Ureter (tissue), 1 donor: ENCODE data around the gene NLRC5. TPM values are rescaled to one million over a fixed set of nuclear protein-coding genes. Genes with fewer than 3 reads are reported as not detected.
"Not testable (repeated sequence)": the region's sequence is repeated elsewhere in the genome, so short reads cannot be mapped to it uniquely, and the experiment has no call there.

Experiments
- DNase-seq: peaks from one replicate; pipeline ENCODE4 v3.0.0-alpha.2; 2020; ENCODE audit warnings: low spot score
- total RNA-seq: library from RNA; stranded (reverse); gene quantifications from one replicate; pipeline ENCODE4 v1.2.4, GENCODE V29; 2023
- donor health status: DM: yes; HTN: yes; CAD: no.

Gene NLRC5
- total RNA-seq, 1 donor from 2014 or later = 50.1 TPM

DNA sequence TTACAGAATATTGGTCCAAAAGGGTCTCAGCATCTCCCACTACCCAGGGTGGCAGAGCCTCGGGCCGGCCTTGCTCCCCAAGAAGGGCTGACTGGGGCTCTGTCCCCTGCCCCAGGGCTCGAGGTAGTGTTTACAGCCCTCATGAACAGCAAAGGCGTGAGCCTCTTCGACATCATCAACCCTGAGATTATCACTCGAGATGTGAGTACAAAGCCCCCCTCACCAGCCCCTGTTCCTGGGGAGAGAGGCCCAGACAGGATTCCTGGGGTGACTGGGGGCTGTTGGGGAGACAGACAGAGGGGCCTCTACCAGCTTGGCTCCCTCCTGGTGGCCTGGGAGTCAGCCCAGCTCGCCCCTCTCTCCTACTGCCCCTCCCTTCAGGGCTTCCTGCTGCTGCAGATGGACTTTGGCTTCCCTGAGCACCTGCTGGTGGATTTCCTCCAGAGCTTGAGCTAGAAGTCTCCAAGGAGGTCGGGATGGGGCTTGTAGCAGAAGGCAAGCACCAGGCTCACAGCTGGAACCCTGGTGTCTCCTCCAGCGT lies 6.1 kb upstream of the NLRC5 start:
- DNase-seq = no peak

DNA sequence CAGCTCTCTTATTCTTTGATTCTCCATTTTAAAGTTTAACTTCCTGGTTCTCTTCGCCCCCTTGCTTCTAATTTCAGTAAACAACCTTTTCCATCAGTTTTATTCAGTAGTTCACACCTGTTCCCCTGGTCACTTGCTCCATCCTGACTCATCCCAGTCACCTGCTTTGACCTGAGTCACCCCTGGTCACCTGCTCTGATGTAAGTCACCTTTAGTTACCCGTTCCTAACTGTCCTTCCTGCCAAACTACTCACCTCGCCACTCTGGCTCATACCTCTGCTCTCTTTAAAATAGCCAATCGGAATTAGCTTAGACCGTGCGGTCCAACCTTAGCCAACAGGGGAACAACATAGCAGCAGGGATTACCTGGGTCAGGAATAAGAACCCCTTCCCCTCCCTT lies 4.7 kb upstream of the NLRC5 start:
- no peak for DNase-seq

- DNase-seq = peak; percentile 65
These were observed 3.9 kb upstream of the NLRC5 start for GRCh38 chr16:56985288-56985961.

- no peak for DNase-seq
These were observed 3.4 kb upstream of the NLRC5 start for GRCh38 chr16:56985962-56986360.

GRCh38 chr16:56986361-56986760 lies 3.0 kb upstream of the NLRC5 start:
- no peak for DNase-seq

DNA sequence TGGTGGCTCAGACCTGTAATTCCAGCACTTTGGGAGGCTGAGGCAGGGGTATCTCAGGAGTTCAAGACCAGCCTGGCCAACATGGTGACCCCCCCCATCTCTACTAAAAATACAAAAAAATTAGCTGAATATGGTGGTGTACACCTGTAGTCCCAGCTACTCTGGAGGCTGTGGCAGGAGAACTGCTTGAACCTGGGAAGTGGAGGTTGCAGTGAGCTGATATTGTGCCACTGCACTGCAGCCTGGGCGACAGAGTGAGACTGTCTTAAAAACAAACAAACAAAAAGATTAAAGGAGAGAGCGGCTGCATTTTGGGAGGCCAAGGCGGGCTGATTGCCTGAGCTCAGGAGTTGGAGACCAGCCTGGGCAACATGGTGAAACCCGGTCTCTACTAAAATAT lies 2.4 kb upstream of the NLRC5 start:
- not testable (repeated sequence) for DNase-seq

GRCh38 chr16:56987692-56988091 lies 1.7 kb upstream of the NLRC5 start:
- no peak for DNase-seq

- DNase-seq = no peak
These were observed 1.0 kb upstream of the NLRC5 start for GRCh38 chr16:56988161-56988947.

DNA sequence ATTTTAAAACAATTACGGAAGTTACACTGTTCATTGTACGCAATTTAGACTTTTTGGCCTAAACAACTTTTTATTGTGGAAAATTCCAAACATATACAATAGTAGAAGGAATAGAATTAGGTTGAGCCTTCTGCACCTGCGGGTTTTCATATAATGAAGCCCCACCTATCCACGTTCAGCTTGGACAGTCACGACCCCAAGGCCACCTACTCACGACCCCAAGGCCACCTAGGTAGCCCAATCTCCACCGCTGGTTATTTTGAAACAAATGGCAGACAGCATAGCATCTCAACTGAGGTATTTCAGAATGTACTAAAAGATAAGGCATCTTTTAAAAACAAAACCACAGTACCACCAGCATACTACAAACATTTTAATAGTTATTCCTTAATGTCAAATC lies 631 bp downstream of the NLRC5 start:
- no peak for DNase-seq

DNA sequence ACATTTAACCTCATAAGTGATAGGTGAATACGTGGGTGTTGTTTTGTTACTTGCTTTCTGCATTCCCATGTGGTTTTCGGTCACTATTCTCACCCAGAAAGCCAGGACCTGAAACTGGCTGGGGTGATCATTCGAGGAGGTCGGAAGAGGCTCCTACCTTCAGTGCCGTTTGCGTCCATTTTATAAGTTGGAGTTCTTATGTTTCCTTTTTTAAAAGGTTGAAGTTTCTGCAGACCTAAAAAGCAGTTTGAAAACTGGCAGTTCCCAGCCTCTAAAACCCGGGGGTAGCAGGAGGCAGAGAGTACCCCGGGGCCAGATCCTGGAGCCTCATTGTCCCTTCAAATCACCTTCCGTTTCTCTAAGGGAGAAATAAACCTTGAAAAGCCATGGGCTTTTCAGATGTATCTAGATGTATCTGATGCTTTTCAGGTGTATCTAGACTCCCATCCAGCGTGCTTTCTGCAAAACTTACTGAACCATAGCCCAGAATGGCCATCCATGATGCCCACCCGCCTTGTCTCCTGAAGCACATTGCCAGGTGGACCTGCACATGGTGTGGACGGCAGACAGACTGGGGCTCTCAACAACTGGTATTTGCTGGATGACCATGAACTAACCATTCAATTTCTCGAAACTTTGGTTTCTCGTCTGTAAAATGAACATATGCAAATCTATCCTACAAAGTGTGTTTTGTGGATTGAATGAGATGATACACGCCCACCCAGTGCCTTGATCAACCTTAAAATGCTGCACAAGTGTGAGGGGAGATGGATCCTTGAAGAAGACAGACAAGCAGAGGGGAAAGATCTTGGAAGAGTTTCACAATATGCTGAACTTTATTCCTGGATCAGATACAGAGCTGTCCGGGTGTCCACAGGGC lies 1.3 kb downstream of the NLRC5 start:
- DNase-seq = no peak

- not testable (repeated sequence) for DNase-seq
These were observed 3.1 kb downstream of the NLRC5 start for GRCh38 chr16:56992431-56992830.

DNA sequence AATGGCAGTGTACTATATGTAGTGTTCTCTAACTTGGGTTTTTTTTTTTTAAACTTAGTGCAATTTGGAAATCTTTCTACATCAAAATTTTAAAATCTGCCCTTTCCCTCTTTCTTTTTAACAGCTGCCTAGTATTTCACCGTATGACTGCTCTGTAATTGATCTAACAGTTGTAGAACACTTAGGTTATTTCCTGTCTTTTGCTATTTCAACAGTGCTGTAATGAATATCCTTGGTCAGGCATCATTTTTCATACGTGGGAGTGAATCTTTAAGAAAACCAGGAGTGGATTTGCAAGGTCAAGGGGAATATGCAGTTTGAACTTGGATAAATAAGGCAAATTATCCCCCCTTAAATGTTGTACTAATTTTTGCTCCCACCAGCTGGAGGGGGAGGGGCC lies 3.8 kb downstream of the NLRC5 start:
- DNase-seq = no peak

GRCh38 chr16:56994311-56994710 lies 5.0 kb downstream of the NLRC5 start:
- no peak for DNase-seq

GRCh38 chr16:56995136-56995805 lies 5.9 kb downstream of the NLRC5 start:
- DNase-seq = no peak

DNA sequence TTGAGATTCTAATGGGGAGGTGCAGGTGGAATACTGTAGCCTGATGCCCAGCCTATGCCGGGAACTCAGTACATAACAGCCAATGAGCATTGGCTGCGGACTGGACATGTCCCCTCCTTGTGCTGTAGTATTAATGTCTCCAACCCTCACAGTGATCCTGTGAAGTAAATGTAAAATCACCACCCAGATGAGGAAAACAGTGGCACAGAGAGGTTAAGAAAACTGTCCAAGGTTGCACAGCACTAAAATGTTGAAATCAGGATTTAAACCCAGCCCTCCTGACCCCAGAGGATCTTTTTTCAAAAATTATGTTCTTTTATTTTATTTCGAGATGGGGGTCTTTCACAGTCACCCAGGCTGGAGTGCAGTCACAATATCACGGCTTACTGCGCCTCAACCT lies 7.9 kb downstream of the NLRC5 start:
- DNase-seq = no peak

GRCh38 chr16:56997931-56998330 lies 8.6 kb downstream of the NLRC5 start:
- DNase-seq = no peak

- DNase-seq = no peak
These were observed 9.0 kb downstream of the NLRC5 start for GRCh38 chr16:56998352-56998751.

GRCh38 chr16:56998861-56999260 lies 9.5 kb downstream of the NLRC5 start:
- no peak for DNase-seq

- DNase-seq = no peak
These were observed 10.3 kb downstream of the NLRC5 start for GRCh38 chr16:56999409-57000270.

DNA sequence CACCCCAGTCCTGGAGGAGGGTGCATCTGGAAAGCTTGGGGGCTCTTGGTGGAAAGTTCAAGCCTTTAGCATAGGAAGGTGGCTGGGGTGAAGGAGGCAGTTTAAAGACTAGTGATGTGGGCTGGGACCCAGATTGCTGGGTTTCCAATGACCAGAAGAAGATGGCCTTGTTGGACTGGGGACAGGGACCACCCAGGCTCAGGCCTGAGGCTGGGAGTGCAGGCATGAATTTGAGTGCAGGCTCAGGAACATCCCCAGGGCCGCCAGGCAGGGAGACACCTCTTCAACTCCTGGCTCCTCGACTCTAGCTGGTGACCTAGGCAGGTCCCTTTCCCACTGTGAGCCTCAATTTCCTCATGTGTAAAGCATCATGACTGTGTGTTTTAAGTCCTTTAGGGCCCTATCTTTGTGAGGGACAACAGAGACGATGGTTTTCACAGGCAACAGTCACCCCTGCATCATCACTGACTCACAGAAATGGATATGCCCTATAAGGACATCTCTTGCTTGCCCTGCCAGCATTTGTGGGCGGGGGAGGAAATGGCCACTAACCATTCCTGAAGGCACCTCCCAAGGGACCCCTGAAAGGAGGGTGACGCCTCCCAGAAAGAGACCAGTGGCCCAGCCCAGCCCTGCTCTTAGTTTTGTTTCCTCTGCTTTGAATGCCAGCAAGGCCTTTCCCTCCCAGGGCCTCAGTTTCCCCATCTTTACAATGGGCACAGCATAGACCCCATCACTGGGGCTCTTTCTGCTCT lies 11.1 kb downstream of the NLRC5 start:
- DNase-seq = no peak
